Loucy (cell line): ENCODE measurements around the gene PLXNB1.

Experiments used
- EZH2phosphoT487 ChIP-seq: fragments of 200-600 bp; IDR thresholded peaks from 2 replicates; pipeline ENCODE4 v1.6.1; 2018; ENCODE audit warnings: antibody characterized with exemption, mild to moderate bottlenecking, moderate library complexity, borderline replicate concordance
- TF ChIP-seq, protein P1 (sequence below): fragments of 200-600 bp; sonication (generic); conservative IDR thresholded peaks from 2 replicates; pipeline ENCODE4 v1.5.1; 2014; ENCODE audit warnings: mild to moderate bottlenecking, antibody characterized with exemption, low read length

DNA sequence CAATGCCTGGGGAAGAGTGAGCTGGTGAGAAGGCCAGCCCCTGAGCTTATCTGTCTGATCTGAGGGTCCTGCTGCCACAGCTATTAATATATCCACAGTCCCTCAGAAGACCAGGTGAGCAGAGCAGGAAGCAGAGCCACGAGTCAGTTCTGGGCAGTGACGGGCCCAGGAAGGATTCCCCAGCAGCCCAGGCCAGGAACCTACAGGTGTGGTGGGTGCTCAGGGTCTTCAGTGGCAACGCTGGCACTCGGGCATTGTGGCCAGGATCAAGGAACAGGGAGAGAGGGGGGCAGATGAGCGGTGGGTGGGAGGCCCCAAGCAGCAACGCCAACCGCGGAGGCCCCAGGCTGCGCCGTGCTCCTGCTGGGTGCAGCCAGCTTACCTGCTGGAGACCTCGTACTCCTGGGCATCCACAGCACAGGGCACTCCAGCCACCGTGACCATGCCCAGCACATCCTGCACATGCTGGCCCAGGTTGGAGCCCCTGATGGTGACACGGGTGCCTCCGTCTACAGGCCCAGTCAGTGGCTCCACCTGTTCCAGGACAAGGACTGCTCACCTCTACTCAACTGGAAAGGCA, 12.3 kb downstream of the PLXNB1 start:
- TF ChIP-seq, protein P1, sequence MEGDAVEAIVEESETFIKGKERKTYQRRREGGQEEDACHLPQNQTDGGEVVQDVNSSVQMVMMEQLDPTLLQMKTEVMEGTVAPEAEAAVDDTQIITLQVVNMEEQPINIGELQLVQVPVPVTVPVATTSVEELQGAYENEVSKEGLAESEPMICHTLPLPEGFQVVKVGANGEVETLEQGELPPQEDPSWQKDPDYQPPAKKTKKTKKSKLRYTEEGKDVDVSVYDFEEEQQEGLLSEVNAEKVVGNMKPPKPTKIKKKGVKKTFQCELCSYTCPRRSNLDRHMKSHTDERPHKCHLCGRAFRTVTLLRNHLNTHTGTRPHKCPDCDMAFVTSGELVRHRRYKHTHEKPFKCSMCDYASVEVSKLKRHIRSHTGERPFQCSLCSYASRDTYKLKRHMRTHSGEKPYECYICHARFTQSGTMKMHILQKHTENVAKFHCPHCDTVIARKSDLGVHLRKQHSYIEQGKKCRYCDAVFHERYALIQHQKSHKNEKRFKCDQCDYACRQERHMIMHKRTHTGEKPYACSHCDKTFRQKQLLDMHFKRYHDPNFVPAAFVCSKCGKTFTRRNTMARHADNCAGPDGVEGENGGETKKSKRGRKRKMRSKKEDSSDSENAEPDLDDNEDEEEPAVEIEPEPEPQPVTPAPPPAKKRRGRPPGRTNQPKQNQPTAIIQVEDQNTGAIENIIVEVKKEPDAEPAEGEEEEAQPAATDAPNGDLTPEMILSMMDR = no peak
- TF ChIP-seq EZH2phosphoT487 = no peak
